Natural killer cell (primary cell): ENCODE measurements around the gene NID2. TPM values are rescaled to one million over a fixed set of nuclear protein-coding genes. Genes with fewer than 3 reads are reported as not detected.

Experiments used
- ATAC-seq, 3 donors: fragments of 150-1000 bp in 2 of 3; fragments of 200-7000 bp in 1 of 3; cut with Tn5 transposase; 1 replicate in 1 of 3; 2 replicates in 2 of 3; pipeline ENCODE4 v1.10.0; 2021; ENCODE audit warnings: mild to moderate bottlenecking in 2 of 3, moderate library complexity in 2 of 3
- DNase-seq, 2 donors: peaks; one replicate each; pipeline versions ENCODE4 v3.0.0 to v3.0.0-alpha.2; 2013 to 2021; ENCODE audit warnings: mixed read lengths in 1 of 2
- H3K27ac ChIP-seq: one replicate; pipeline ENCODE4 v1.5.1; 2013; ENCODE audit warnings: mild to moderate bottlenecking, low read length
- H3K27me3 ChIP-seq: one replicate; pipeline ENCODE4 v1.6.1; 2013; ENCODE audit warnings: low read length; ENCODE audit not compliant: control insufficient read depth, insufficient read depth
- H3K36me3 ChIP-seq: one replicate; pipeline ENCODE4 v1.6.1; 2013; ENCODE audit warnings: low read length; ENCODE audit not compliant: control insufficient read depth, insufficient read depth
- H3K4me1 ChIP-seq: one replicate; pipeline ENCODE4 v1.6.1; 2013; ENCODE audit warnings: low read length; ENCODE audit not compliant: control insufficient read depth, insufficient read depth
- H3K4me3 ChIP-seq: one replicate; pipeline ENCODE4 v1.5.1; 2013; ENCODE audit warnings: low read length
- H3K9me3 ChIP-seq: one replicate; pipeline ENCODE4 v1.6.1; 2013; ENCODE audit warnings: low read length; ENCODE audit not compliant: control insufficient read depth, insufficient read depth
- H3K27ac Mint-ChIP-seq, 2 donors: one replicate each; pipeline ENCODE4 v1.8.0; 2022; ENCODE audit warnings: mild to moderate bottlenecking in 2 of 2, mixed read lengths in 2 of 2, moderate library complexity in 1 of 2
- H3K27me3 Mint-ChIP-seq, 2 donors: one replicate each; pipeline ENCODE4 v1.8.0; 2022; ENCODE audit warnings: low read depth in 2 of 2, mixed read lengths in 2 of 2
- H3K36me3 Mint-ChIP-seq: one replicate; pipeline ENCODE4 v1.8.0; 2022; ENCODE audit warnings: mixed read lengths
- H3K4me1 Mint-ChIP-seq, 2 donors: one replicate each; pipeline ENCODE4 v1.8.0; 2022; ENCODE audit warnings: mixed read lengths in 2 of 2
- H3K4me3 Mint-ChIP-seq: one replicate; pipeline ENCODE4 v1.8.0; 2022; ENCODE audit warnings: mild to moderate bottlenecking, moderate library complexity, mixed read lengths
- H3K9me3 Mint-ChIP-seq, 2 donors: one replicate each; pipeline ENCODE4 v1.8.0; 2022; ENCODE audit warnings: mixed read lengths in 2 of 2
- WGBS: methylation state at CpG from one replicate; pipeline ENCODE4 v1.1.7; 2013; ENCODE audit warnings: missing lambda C conversion rate; ENCODE audit not compliant: insufficient coverage; 5-methylcytosine and 5-hydroxymethylcytosine counted together
- intact Hi-C: fragments of 100-400 bp; cut with micrococcal nuclease; formaldehyde crosslinking; loops from one replicate; pipeline ENCODE4 v1.14.2; 2022
- total RNA-seq, 4 donors: library from RNA; stranded (reverse); fragments of 120-200 nt in 1 of 4; gene quantifications; one replicate each; pipeline versions ENCODE4 v1.2.3 to v1.2.4, GENCODE V29; 2013 to 2022
- TF ChIP-seq, protein P1 (sequence below): fragments of 200-600 bp; IDR thresholded peaks from one replicate; pipeline ENCODE4 v1.8.0; 2022; ENCODE audit warnings: antibody characterized with exemption

NID2 gene
- total RNA-seq, 3 donors from 2014 or later (not counting 1 experiment from before 2014, with no cell fraction given) = 0.36 to 0.80 (median 0.40) TPM

DNA sequence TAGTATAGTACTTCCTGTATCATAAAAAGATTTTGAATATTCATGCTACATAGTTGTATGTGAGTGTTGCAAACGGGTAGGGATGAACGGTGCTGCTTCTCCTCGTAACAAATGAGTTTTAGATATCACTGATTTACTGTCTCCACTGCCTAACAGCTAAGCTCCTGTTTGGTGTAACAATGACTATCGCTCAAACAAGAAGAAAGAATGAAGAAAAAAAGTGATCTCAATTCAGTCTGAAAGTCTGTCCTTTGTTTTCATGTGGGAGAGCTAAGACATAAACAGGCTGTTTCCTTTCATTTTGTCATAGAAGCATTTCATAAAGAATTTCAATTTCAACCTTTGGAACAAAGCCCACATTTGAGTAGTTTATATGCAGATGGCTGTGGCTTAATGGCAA lies 105.6 kb downstream of the NID2 start:
- peaks cover 80 to 87% of the 10 kb centered on the region in 2 donors for H3K4me1 Mint-ChIP-seq
- H3K36me3 Mint-ChIP-seq = peaks cover 25% of the 10 kb centered on the region
- TF ChIP-seq, protein P1, sequence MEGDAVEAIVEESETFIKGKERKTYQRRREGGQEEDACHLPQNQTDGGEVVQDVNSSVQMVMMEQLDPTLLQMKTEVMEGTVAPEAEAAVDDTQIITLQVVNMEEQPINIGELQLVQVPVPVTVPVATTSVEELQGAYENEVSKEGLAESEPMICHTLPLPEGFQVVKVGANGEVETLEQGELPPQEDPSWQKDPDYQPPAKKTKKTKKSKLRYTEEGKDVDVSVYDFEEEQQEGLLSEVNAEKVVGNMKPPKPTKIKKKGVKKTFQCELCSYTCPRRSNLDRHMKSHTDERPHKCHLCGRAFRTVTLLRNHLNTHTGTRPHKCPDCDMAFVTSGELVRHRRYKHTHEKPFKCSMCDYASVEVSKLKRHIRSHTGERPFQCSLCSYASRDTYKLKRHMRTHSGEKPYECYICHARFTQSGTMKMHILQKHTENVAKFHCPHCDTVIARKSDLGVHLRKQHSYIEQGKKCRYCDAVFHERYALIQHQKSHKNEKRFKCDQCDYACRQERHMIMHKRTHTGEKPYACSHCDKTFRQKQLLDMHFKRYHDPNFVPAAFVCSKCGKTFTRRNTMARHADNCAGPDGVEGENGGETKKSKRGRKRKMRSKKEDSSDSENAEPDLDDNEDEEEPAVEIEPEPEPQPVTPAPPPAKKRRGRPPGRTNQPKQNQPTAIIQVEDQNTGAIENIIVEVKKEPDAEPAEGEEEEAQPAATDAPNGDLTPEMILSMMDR = no peak

GRCh38 chr14:51962711-51963110 lies 106.1 kb downstream of the NID2 start:
- Histone ChIP-seq H3K4me1 (no peaks in the 10 kb centered on the region), H3K36me3 (peaks cover 53% of the 10 kb centered on the region), H3K27ac (no peak overlapping the region), H3K9me3 (no peaks in the 10 kb centered on the region), H3K4me3 (no peak overlapping the region), H3K27me3 (no peaks in the 10 kb centered on the region)
- H3K27me3 Mint-ChIP-seq = no peaks in the 10 kb centered on the region
- H3K4me3 Mint-ChIP-seq = peak overlapping the region; percentile 72
- intact Hi-C loops = no loop called here
- 70% methylated on average over 2 of the region's 3 CpGs for WGBS
- TF ChIP-seq, protein P1 = no peak
- H3K27ac Mint-ChIP-seq = peak overlapping the region; percentile 79 to 94
- no peak for DNase-seq
- H3K9me3 Mint-ChIP-seq = peaks cover 0 to 6% of the 10 kb centered on the region in 2 donors
- H3K4me1 Mint-ChIP-seq = peaks cover 81 to 86% of the 10 kb centered on the region in 2 donors
- ATAC-seq = peak in 1 of 3 donors; percentile 25
- peaks cover 27% of the 10 kb centered on the region for H3K36me3 Mint-ChIP-seq

More for the DNA sequence above, 105.6 kb downstream of the NID2 start:
- peak in 1 of 2 donors; percentile 33 for DNase-seq
- Histone ChIP-seq H3K36me3 (peaks cover 54% of the 10 kb centered on the region), H3K27ac (peak overlapping the region; percentile 35), H3K9me3 (no peaks in the 10 kb centered on the region), H3K4me1 (no peaks in the 10 kb centered on the region), H3K27me3 (no peaks in the 10 kb centered on the region), H3K4me3 (no peak overlapping the region)
- 45% methylated on average over 3 of the region's 4 CpGs for WGBS
- Mint-ChIP-seq H3K4me3 (peak overlapping the region; percentile 72), H3K9me3 (peaks cover 0 to 6% of the 10 kb centered on the region in 2 donors), H3K27ac (peak overlapping the region; percentile 79 to 94), H3K27me3 (no peaks in the 10 kb centered on the region)
- peak in 1 of 3 donors; percentile 24 for ATAC-seq
- intact Hi-C loops = no loop called here

- H3K27ac Mint-ChIP-seq = peak overlapping the region; percentile 79 to 94
- peaks cover 59% of the 10 kb centered on the region for H3K36me3 ChIP-seq
- H3K4me1 Mint-ChIP-seq = peaks cover 82 to 88% of the 10 kb centered on the region in 2 donors
- no peak for ATAC-seq
- TF ChIP-seq, protein P1 = no peak
- H3K27me3 Mint-ChIP-seq = no peaks in the 10 kb centered on the region
- H3K9me3 Mint-ChIP-seq = peaks cover 0 to 6% of the 10 kb centered on the region in 2 donors
- DNase-seq = no peak
- no peaks in the 10 kb centered on the region for H3K4me1 ChIP-seq
- peaks cover 34% of the 10 kb centered on the region for H3K36me3 Mint-ChIP-seq
- no peaks in the 10 kb centered on the region for H3K27me3 ChIP-seq
- peak overlapping the region; percentile 30 for H3K4me3 Mint-ChIP-seq
- no peak overlapping the region for H3K27ac ChIP-seq
- no peak overlapping the region for H3K4me3 ChIP-seq
- no peaks in the 10 kb centered on the region for H3K9me3 ChIP-seq
- intact Hi-C loops = no loop called here
Measured at GRCh38 chr14:51960866-51961265, 108.0 kb downstream of the NID2 start.

DNA sequence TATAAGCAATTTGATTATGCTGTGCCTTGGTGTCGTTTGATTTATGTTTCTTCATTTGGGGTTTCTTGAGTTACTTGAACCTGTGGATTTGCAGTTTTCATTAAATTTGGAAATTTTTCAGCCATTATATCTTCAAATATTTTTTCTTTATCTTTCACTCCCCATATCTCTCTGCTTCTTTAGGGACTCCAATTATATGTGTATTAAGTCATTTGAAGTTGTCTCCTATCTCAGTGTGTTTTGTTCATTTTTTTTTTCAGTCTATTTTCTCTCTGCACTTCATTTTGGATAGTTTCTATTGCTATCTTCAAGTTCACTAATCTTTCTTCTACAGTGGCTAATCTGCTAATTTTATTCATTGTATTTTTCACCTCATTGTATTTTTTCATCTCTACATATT lies 108.9 kb downstream of the NID2 start:
- Mint-ChIP-seq H3K27me3 (no peaks in the 10 kb centered on the region), H3K36me3 (peaks cover 34% of the 10 kb centered on the region), H3K4me1 (peaks cover 82 to 85% of the 10 kb centered on the region in 2 donors), H3K4me3 (peak overlapping the region; percentile 2), H3K27ac (peak overlapping the region; percentile 79 to 94), H3K9me3 (peaks cover 0 to 6% of the 10 kb centered on the region in 2 donors)
- TF ChIP-seq, protein P1 = no peak
- Histone ChIP-seq H3K4me3 (no peak overlapping the region), H3K36me3 (peaks cover 58% of the 10 kb centered on the region), H3K27me3 (no peaks in the 10 kb centered on the region), H3K27ac (no peak overlapping the region), H3K9me3 (no peaks in the 10 kb centered on the region), H3K4me1 (no peaks in the 10 kb centered on the region)
- ATAC-seq (no peak), DNase-seq (no peak)
- no CpG with 5 or more reads among the region's 1 CpG for WGBS
- intact Hi-C loops = no loop called here
